GM18858 (cell line): ENCODE data around the gene GXYLT1.
"Not testable (repeated sequence)": the region's sequence is repeated elsewhere in the genome, so short reads cannot be mapped to it uniquely, and the experiment has no call there.

ENCODE experiments used
- ATAC-seq: cut with Tn5 transposase; IDR thresholded peaks from one replicate; pipeline ENCODE4 v1.9.1; 2021; ENCODE audit not compliant: unreplicated experiment

Gene GXYLT1

DNA sequence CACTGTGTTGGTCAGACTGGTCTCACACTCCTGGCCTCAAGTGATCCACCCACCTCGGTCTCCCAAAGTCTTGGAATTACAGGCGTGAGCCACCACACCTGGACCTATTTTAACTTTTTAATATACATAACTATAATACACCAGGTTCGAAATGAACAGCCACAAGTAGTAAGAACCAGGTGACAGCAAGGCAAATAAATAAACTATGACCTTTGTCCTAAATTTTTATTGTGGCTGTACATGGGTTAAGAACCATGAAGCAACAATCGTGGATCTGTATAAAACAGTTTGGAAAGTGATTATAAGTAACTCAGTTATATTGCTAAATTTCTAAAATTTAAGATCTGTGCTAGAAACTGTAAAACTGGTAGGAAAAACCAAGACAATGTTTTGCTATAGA, 41.5 kb downstream of the GXYLT1 start:
- ATAC-seq = no peak

DNA sequence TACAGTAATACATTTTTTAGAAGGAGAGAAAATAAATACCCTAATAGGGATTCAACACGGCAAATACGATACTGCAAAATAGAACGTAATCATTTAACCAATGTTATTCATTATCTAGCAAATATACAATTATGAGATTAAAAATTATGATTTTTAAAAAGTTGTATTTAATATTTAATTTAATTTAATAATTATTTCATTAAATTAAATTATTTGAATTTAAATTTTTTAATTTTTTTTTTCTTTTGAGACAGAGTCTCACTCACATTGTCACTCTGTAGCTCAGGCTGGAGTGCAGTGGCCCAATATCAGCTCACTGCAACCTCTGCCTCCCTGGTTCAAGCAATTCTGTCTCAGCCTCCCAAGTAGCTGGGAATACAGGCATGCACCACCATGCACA, 42.0 kb downstream of the GXYLT1 start:
- ATAC-seq = no peak

DNA sequence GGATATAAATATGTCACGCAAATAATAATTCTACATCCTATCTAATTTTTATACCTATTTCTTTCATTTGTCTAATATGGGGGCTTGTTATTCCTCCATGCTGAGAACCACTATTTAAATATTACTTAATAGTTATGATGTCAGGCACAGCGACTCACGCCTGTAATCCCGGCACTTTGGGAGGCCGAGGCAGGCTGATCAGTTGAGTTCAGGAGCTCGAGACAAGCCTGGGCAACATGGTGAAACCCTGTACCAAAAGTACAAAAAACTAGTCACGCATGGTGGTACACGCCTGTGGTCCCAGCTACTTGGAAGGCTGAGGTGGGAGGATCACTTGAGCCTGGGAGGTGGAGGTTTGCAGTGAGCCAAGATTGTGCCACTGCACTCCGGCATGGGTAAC, 45.2 kb downstream of the GXYLT1 start:
- ATAC-seq = no peak

DNA sequence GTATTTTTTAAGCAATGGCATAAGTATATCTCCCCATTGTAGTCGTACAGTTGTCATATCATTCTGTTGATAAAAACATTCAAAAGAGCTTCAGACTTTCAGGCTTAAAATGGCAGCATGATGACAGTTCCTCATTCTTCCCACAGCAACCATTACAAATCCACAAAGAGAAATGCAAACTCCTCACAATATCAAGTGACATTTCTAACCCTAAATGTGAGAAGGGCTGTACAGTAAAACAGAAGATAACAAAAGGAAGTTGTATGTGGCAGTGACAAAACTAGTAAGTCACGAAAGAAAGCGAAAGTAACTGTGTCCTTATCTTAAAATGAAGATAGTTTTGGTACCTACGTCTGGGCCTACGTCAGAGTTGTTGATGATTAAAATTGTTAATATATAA, 46.7 kb downstream of the GXYLT1 start:
- ATAC-seq = peak; percentile 91

DNA sequence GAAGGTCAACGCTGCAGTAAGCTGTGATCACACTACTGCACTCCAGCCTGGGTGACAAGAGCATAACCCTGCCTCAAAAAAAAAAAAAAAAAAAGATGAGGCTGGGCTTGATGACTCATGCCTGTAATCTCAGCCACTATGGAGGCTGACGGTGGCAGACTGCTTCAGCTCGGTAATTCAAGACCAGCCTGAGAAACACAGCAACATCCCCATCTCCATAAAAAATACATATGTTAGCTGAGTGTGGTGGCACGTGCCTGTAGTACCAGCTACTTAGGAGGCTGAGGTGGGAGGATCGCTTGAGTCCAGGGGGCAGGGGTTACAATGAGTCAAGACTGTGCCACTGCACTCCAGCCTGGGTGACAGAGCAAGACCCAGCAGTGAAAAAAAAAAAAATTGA, 50.4 kb downstream of the GXYLT1 start:
- ATAC-seq = no peak

DNA sequence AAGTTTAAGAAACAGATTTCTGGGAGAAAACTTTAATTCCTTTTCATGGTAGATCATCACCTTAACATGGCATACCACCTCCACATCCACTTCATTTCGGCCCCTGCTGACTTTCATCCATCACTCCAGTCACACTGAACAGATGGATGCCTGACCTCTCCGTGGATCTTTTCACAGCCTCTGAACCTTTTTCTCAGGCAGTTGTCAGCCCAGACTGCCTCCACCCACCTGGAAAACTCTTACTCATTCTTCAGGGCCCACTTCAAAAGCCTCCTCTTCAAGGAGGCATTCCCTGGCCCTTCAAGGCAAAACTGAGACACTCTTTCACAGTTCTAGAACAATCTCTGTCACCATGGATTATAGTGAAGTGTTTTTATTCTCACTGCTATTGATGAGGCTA, 52.9 kb downstream of the GXYLT1 start:
- no peak for ATAC-seq

DNA sequence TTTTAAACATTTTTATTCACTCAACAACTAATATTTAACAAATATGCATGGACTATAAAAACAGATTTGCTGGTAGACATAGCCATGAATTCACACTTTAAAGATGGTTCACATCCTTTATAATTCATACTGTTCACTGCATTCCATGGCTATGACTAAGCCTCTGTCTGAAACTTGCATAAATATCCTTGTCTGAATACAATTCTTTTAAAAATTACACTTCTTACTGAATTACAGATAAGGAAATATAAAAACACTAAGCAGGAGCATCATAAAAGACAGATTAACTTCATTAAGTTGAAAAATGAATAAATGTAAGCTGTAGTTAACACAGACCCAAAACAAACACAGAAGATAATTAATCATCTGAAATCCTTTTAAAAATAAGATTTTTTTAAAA, 53.8 kb downstream of the GXYLT1 start:
- ATAC-seq = no peak

DNA sequence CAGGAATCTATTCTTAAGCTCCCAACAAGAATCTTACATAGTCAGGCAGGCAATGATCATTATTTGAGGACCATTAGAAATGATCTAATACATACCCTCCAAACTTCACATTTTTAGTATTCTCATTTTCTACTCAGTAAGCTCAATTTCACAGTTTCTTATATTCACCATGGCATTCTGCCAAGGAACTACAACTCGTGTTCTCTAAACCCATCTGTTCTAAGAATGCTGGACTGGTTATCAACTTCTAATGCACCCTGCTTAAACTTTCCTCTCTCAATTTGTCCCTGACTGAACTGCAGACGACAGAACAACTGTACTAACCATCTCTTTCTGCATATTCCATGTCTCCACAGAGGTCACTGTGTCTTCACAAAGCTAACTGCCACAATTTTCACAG, 58.6 kb downstream of the GXYLT1 start:
- no peak for ATAC-seq

DNA sequence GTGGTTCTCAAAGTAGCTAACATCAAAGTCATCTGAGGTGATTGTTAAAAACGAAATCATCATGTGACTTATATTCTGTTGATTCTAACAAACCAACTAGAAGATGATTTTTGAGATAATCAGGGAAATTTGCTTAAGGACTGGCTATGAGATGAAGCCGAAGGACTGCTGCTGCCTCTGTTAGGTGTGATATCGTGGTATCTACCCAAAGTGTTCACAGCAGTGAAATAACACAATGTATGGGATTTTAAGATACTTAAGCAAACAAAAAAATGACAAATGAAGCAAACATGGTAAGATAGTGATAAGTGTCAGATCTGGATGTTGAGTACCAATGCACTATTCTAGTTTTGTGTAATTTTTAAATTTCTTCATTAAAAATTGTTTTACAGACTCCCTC, 59.1 kb downstream of the GXYLT1 start:
- ATAC-seq = no peak

DNA sequence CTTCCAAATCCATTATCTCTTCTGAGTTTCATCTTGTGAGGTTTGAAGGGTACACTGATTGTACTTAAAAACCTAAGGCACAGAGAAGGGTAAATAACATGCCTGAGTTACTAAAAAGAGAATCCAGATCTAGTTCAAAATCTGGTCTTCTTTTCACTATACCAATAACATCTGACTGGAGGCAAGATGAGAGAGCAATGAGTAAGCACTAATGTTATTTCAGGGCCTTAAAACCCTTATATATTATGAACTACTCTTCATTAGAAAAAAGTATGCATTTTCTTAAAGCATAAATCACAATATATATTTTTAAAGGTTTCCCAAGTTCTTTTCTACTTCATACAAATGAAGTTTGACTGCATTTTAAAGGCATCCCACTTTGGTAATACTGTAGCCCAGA, 60.2 kb downstream of the GXYLT1 start:
- ATAC-seq = no peak

DNA sequence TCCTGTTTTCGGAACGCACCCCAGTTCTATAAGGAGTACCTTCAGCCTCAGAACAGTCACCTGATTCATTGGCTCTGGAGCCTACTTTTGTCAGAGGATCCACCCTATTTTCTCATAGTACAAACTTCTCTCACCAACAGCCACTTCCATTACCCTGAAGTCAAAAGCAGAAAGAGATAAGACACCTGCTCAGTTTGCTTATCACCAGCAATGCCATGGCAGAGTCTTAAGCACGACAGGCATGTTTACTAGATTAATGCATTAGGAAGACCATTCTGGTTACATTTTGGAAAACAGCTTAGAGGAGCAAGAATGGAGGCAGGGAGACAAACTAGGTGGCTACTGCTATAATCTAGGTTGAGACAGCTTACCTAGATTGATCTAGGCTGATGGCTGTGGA, 67.7 kb downstream of the GXYLT1 start:
- no peak for ATAC-seq

DNA sequence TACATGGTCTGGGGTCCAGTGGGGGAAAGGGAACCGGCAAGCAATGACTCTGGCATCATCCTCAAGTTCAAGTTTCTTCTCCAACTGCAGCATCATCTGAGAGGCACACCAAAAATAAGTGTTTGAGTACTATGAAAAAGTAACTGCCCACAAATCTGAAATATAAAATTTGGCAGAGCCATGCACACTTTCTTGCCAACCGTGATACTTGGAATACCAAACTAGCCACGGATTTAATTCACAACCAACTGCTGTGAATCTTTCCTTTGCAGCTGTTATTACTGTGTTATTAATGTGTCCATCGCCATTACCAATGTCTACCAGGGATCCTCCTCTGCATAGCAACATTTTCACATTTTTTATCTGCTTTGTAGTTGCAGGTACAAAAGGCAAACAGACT, 74.6 kb downstream of the GXYLT1 start:
- no peak for ATAC-seq

DNA sequence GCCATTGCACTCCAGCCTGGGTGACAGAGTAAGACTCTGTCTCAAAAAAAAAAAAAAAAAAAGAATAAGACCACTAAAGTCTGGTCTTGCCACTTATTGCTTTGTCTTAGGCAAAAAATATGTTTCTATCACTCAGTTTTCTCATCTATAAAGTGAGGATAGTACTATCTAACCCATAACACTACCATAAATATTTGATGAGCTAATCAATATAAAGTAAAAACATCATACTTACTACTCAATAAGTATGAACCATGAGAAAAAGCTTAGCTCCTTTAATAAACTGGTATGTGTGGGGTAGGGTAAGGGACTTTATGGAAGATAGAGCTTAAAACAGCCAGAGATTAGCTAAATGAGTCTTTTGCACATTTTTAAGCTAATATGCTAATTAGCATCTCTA, 85.5 kb downstream of the GXYLT1 start:
- ATAC-seq = no peak

DNA sequence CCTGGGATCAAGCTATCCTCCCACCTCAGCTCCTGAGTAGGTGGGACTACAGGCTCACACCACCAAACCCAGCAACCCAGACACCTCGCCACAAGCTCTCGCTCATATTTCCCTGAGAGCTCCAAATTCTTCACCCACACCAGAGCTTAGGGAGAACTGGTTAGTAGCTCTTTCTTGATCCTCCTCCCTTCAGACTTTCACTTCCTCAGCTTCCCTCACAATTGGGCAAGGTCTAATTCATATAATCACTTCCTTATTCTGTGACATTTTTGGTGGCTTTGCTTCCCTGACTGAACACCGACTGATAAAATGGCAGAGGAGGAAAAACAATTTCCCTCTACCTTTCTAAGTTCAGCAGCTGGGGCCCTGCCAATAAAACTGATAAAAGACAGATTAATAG, 88.5 kb downstream of the GXYLT1 start:
- ATAC-seq = peak; percentile 90

DNA sequence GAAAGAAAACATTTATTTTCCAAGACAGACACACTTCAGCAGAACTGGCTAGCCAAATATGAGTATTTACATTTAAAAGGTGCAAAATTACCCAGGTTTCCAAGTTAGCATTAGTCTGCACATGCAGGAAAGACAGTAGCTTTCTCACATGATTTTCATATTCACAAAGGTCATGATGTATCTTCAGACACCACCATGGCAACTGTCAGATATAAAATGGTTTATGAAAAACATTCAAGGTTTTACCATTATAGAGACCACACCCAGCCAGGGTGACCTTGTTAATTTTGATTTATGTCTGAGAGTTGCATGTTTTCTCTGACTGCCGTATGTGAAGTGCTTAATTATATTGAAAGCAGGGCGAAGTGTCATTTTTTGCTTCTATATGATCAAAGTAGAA, 91.2 kb downstream of the GXYLT1 start:
- ATAC-seq = no peak

DNA sequence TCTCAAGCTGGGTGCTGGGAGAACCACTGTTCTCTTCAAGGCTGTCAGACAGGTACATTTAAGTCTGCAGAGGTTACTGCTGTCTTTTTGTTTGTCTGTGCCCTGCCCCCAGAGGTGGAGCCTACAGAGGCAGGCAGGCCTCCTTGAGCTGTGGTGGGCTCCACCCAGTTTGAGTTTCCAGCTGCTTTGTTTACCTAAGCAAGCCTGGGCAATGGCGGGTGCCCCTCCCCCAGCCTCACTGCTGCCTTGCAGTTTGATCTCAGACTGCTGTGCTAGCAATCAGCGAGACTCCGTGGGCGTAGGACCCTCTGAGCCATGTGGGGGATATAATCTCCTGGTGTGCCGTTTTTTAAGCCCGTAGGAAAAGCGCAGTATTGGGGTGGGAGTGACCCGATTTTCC, 95.7 kb downstream of the GXYLT1 start:
- not testable (repeated sequence) for ATAC-seq

DNA sequence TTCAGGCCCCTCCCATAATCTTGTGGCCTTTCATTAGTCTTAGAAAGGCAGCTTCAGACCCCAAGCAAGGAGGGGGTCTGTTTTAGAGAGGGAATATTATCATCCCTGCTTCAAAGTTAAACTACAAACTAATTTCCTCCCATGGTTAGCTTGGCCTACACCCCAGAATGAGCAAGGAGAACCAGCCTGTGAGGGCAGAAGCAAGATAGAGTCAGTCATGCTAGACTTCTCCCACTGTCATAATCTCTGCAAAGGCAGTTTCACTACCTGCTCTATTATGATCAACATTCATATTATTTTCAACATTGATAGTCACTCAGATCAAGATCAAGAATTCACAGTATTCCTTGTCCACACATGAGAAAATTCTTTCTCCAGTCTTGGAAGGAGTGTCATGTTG, 105.1 kb downstream of the GXYLT1 start:
- ATAC-seq = no peak

DNA sequence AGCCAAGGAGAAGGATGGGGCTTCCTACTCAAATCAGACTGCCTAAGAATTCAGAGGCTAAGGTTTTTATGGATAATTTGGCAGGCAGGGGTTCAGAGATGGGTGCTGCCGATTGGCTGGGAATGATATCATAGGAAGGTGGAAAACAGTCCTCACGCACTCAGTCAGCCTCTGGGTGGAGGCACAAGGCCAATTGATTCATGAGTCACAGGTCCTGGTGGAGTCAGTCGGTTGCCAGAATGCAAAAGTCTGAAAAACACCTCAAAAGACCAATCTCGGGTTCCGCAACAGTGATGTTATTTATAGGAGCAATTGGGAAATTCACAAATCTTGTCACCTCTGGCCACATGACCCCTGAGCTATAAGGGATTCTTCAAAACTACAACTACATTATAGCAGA, 105.5 kb downstream of the GXYLT1 start:
- ATAC-seq = no peak

DNA sequence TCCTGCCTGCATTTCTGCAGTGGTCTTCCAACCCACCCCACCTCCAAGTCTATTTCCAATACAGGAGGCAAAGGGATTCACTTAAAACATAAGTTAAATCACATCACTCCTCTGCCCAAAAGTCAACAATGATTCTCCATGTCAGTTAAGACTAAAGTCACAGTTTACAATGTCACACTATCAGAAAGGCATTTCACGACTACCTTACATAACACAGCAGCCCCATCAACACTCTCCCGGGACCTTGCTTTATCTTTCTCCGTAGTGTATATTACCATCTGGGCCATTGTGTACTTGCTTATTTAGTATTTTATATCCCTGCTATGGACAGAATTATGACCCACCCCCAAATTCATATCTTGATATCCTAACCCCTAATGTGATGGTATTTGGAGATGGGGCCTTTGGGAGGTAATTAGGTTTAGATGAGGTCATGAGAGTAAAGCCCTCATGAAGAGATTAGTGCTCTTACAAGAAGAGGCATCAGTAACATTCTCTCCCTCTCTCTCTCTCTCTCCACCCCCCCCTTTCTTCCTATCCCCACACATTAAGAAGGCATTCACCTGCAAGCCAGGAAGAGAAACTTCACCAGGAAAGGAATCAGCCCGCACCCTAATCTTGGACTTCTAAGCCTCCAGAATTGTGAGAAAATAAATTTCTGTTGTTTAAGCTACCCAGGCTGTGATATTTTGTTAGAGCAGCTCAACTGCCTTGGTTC, 112.7 kb downstream of the GXYLT1 start:
- ATAC-seq = no peak
